ENCODE results near the gene CPS1.

The CPS1 gene

DNA sequence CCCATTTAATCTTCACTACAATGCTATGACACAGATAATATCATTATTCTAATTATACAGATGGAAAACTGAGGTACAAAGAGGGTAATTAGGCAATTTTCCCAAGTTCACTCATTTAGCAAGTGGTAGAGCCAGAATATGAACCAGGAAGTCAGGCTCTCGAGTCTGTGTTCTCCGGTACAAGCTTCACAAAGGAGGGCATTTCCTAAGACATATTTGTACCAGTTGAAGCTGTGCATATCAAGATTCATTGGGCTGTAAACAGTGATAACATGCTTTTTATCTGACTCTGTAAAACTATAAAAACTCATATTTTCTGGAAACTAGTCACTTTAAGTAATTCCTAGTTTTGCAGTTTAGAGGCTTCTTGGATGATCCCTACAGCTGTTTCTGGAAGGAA lies 23.0 kb upstream of the CPS1 start:
- TF ChIP-seq, protein P1, sequence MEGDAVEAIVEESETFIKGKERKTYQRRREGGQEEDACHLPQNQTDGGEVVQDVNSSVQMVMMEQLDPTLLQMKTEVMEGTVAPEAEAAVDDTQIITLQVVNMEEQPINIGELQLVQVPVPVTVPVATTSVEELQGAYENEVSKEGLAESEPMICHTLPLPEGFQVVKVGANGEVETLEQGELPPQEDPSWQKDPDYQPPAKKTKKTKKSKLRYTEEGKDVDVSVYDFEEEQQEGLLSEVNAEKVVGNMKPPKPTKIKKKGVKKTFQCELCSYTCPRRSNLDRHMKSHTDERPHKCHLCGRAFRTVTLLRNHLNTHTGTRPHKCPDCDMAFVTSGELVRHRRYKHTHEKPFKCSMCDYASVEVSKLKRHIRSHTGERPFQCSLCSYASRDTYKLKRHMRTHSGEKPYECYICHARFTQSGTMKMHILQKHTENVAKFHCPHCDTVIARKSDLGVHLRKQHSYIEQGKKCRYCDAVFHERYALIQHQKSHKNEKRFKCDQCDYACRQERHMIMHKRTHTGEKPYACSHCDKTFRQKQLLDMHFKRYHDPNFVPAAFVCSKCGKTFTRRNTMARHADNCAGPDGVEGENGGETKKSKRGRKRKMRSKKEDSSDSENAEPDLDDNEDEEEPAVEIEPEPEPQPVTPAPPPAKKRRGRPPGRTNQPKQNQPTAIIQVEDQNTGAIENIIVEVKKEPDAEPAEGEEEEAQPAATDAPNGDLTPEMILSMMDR (IDR thresholded peaks at IDR 0.05; ENCODE audit: insufficient read depth, low read length, poor library complexity, severe bottlenecking): no peak
- Histone ChIP-seq H3K27me3 (replicated peaks; ENCODE audit: control insufficient read depth, insufficient read depth, low read length) (no peaks in the 10 kb centered on the region), H3K4me3 (replicated peaks; ENCODE audit: low read depth, low read length) (no peak overlapping the region), H3K36me3 (ENCODE audit: control insufficient read depth, insufficient read depth, low read length) (no peaks in the 10 kb centered on the region)
- no peak for DNase-seq (ENCODE audit: extremely low read depth, insufficient read length)

DNA sequence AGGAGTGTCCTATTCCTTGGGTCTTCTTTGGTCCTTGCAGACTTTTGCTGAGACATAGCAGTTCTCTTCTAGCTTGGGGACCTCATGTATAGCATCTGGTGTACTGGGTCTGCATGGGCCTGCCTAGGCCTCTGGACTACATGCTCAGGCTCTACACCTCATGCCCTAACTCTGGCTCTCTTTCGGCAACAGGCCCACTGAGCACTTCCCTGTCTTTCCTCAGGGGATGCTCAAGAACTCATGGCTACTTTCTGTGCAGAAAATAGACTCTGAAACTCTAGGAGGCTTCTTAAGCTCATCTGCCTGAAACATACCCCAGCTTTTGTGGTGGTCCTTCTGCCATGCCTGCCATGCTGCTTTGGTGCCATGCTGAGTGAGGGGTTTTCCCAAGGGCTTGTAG lies 21.5 kb upstream of the CPS1 start:
- no peaks in the 10 kb centered on the region for H3K27me3 ChIP-seq (replicated peaks; ENCODE audit: control insufficient read depth, insufficient read depth, low read length)
- H3K4me3 ChIP-seq (replicated peaks; ENCODE audit: low read depth, low read length): no peak overlapping the region
- no peaks in the 10 kb centered on the region for H3K36me3 ChIP-seq (ENCODE audit: control insufficient read depth, insufficient read depth, low read length)
- TF ChIP-seq, protein P1 (IDR thresholded peaks at IDR 0.05; ENCODE audit: insufficient read depth, low read length, poor library complexity, severe bottlenecking): no peak
- no peak for DNase-seq (ENCODE audit: extremely low read depth, insufficient read length)

DNA sequence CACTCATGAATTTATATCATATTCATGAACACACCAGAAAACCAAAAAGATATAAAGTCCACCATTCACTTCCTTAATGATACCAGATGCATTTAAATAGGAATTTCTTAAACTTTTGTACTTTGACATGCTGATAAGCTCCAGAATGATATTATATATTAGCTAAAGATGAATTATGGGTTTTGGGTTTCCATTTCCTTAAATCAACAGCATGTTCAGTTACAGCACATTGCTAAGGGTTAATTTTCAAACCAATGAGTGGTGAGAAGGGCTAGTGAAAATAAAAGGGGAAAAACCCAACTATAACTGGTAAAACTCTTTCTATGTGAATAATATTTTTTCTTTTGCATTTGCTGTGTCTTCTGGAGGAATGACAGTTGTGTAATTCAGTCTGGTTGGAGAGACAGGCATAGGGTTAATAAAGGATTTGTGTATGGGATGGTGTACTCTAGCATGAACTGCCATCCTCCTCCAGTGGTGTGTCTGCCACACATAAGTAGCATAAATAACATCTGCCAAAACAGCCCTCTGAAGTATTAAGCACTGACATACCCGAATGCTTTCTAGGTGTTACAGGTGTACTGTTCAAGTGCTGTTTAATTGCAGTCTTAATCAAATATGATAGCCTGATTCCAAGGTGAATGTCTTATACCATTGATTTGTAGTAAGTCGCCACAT lies 19.3 kb upstream of the CPS1 start:
- DNase-seq (ENCODE audit: extremely low read depth, insufficient read length): no peak
- no peaks in the 10 kb centered on the region for H3K36me3 ChIP-seq (ENCODE audit: control insufficient read depth, insufficient read depth, low read length)
- no peaks in the 10 kb centered on the region for H3K27me3 ChIP-seq (replicated peaks; ENCODE audit: control insufficient read depth, insufficient read depth, low read length)
- TF ChIP-seq, protein P1 (IDR thresholded peaks at IDR 0.05; ENCODE audit: insufficient read depth, low read length, poor library complexity, severe bottlenecking): no peak
- H3K4me3 ChIP-seq (replicated peaks; ENCODE audit: low read depth, low read length): no peak overlapping the region

DNA sequence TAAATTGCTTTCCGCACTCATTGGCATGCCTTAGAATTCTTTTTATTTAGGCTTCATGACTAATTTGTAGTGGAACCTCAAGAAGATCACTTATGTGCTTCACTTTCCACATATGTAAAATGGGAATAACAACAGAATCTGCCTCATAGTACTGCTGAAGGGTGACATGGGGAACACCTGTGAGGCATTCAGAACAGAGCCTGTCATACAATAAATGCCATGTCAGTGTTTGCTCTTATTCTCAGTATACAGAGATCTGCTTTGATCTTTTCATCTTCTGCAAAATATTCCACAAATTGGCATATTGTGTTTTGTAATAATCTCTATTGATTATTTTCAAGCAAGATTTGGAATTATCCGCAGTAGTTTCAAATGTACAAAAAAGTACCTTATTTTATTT lies 17.4 kb upstream of the CPS1 start:
- DNase-seq (ENCODE audit: extremely low read depth, insufficient read length): no peak
- Histone ChIP-seq H3K36me3 (ENCODE audit: control insufficient read depth, insufficient read depth, low read length) (no peaks in the 10 kb centered on the region), H3K4me3 (replicated peaks; ENCODE audit: low read depth, low read length) (no peak overlapping the region), H3K27me3 (replicated peaks; ENCODE audit: control insufficient read depth, insufficient read depth, low read length) (no peaks in the 10 kb centered on the region)
- TF ChIP-seq, protein P1 (IDR thresholded peaks at IDR 0.05; ENCODE audit: insufficient read depth, low read length, poor library complexity, severe bottlenecking): no peak

DNA sequence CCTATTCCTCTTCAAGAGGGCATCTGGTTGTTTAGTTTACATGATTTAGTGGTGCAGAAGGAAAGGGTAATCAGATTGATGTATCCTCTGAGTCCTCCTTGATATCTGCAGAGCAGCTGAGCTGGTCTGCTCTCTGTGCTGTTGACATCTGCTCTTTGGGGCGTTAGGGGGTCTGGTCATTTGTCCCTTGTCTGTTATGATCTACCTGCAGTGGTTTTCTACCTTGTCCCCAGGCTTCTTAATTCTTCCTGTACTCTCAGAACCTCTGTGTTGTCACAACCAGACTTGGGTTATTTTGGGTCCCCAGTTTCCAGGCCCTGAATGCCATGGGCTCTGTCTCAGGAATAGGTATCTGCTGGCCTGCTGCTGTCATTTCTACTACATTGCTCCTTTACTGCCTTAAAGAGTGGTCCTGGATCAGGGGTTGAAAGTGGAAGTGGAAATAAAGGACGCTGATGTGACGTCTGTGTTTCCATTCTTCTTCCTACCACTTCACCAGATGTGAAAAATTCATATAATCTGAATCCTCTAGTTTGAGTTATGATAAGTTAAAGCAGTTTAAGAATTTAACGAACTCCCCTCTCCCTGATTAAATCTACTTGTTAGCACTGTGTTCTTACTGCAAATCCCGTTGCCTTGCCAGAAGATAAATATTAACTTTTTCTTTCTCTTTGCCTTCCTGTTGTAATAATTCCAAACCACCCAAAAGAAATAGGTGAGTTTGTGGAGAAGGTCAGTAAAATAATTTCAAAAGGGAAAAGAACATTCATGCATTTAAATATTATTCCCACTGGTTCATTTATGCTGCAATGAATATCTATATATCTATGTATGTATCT lies 16.6 kb upstream of the CPS1 start:
- no peaks in the 10 kb centered on the region for H3K36me3 ChIP-seq (ENCODE audit: control insufficient read depth, insufficient read depth, low read length)
- TF ChIP-seq, protein P1 (IDR thresholded peaks at IDR 0.05; ENCODE audit: insufficient read depth, low read length, poor library complexity, severe bottlenecking): no peak
- DNase-seq (ENCODE audit: extremely low read depth, insufficient read length): no peak
- no peaks in the 10 kb centered on the region for H3K27me3 ChIP-seq (replicated peaks; ENCODE audit: control insufficient read depth, insufficient read depth, low read length)
- H3K4me3 ChIP-seq (replicated peaks; ENCODE audit: low read depth, low read length): no peak overlapping the region

All from GM06990 (cell line).